ENCODE measurements around the gene B4GALT2.

B4GALT2 gene

GRCh38 chr1:43969746-43970466 is 9.1 kb upstream of the B4GALT2 start, which contains the start of gene DPH2:
Gene DPH2, plus strand, starts transcription at chr1:43970010. Its CDS starts 166 bp downstream, at chr1:43970176.
- peak; percentile 93 for DNase-seq (ENCODE audit: low read depth)

- DNase-seq (ENCODE audit: low read depth), result no peak
Observed at GRCh38 chr1:43970502-43970901, 8.5 kb upstream of the B4GALT2 start.

- DNase-seq (ENCODE audit: low read depth), result no peak
Observed at GRCh38 chr1:43970911-43971310, 8.1 kb upstream of the B4GALT2 start.

- DNase-seq (ENCODE audit: low read depth), result no peak
Observed at GRCh38 chr1:43971336-43971980, 7.6 kb upstream of the B4GALT2 start.

GRCh38 chr1:43973981-43974442 is 5.0 kb upstream of the B4GALT2 start:
- DNase-seq (ENCODE audit: low read depth), result no peak

GRCh38 chr1:43974443-43975248 is 4.4 kb upstream of the B4GALT2 start, which contains the start of gene ATP6V0B:
Gene ATP6V0B, plus strand, starts transcription at chr1:43974960. Its CDS starts 81 bp downstream, at chr1:43975041.
- peak; percentile 95 for DNase-seq (ENCODE audit: low read depth)

- DNase-seq (ENCODE audit: low read depth), result no peak
Observed at GRCh38 chr1:43975249-43975961, 3.6 kb upstream of the B4GALT2 start.

GRCh38 chr1:43976045-43976444 is 3.0 kb upstream of the B4GALT2 start:
- DNase-seq (ENCODE audit: low read depth), result no peak

- DNase-seq (ENCODE audit: low read depth), result no peak
Observed at GRCh38 chr1:43976890-43977289, 2.1 kb upstream of the B4GALT2 start.

- DNase-seq (ENCODE audit: low read depth), result no peak
Observed at GRCh38 chr1:43977376-43978263, 1.4 kb upstream of the B4GALT2 start.

GRCh38 chr1:43978264-43978550 is 803 bp upstream of the B4GALT2 start:
- no peak for DNase-seq (ENCODE audit: low read depth)

- no peak for DNase-seq (ENCODE audit: low read depth)
Observed at GRCh38 chr1:43979261-43979527, 184 bp downstream of the B4GALT2 start.

- peak; percentile 35 for DNase-seq (ENCODE audit: low read depth)
Observed at GRCh38 chr1:43979528-43980254, 681 bp downstream of the B4GALT2 start.

GRCh38 chr1:43980255-43981134 is 1.5 kb downstream of the B4GALT2 start:
- DNase-seq (ENCODE audit: low read depth), result no peak

- no peak for DNase-seq (ENCODE audit: low read depth)
Observed at GRCh38 chr1:43981135-43981491, 2.1 kb downstream of the B4GALT2 start.

- DNase-seq (ENCODE audit: low read depth), result no peak
Observed at GRCh38 chr1:43981636-43982035, 2.6 kb downstream of the B4GALT2 start.

- no peak for DNase-seq (ENCODE audit: low read depth)
Observed at GRCh38 chr1:43982241-43982640, 3.2 kb downstream of the B4GALT2 start.

GRCh38 chr1:43982808-43983207 is 3.8 kb downstream of the B4GALT2 start:
- DNase-seq (ENCODE audit: low read depth), result no peak

- no peak for DNase-seq (ENCODE audit: low read depth)
Observed at GRCh38 chr1:43983253-43983899, 4.4 kb downstream of the B4GALT2 start.

Data from activated T-cell treated with anti-CD3 and anti-CD28 coated beads for 48 hours (primary cell).